GM19452 (cell line): ENCODE results near the gene MSGN1.
"Not testable (repeated sequence)": the region's sequence is repeated elsewhere in the genome, so short reads cannot be mapped to it uniquely, and the experiment has no call there.

Experiments used
- ATAC-seq: cut with Tn5 transposase; IDR thresholded peaks from one replicate; pipeline ENCODE4 v1.9.1; 2021; ENCODE audit not compliant: unreplicated experiment

Gene MSGN1

GRCh38 chr2:17804358-17804757, 11.9 kb upstream of the MSGN1 start:
- peak; percentile 62 for ATAC-seq

- ATAC-seq = peak; percentile 41
Measured at GRCh38 chr2:17805166-17805565, 11.1 kb upstream of the MSGN1 start.

GRCh38 chr2:17805717-17806363, 10.4 kb upstream of the MSGN1 start:
- no peak for ATAC-seq

- ATAC-seq = peak; percentile 53
Measured at GRCh38 chr2:17813010-17813741, 3.1 kb upstream of the MSGN1 start.

- ATAC-seq = peak; percentile 93
Measured at GRCh38 chr2:17813742-17814473, 2.4 kb upstream of the MSGN1 start.

GRCh38 chr2:17814601-17815000, 1.7 kb upstream of the MSGN1 start:
- ATAC-seq = no peak

- ATAC-seq = no peak
Measured at GRCh38 chr2:17815468-17816184, 634 bp upstream of the MSGN1 start.

GRCh38 chr2:17818235-17818815, 2.1 kb downstream of the MSGN1 start:
- no peak for ATAC-seq

GRCh38 chr2:17821080-17821479, 4.8 kb downstream of the MSGN1 start:
- no peak for ATAC-seq

- peak; percentile 50 for ATAC-seq
Measured at GRCh38 chr2:17821535-17822444, 5.5 kb downstream of the MSGN1 start.

GRCh38 chr2:17822445-17823117, 6.3 kb downstream of the MSGN1 start:
- ATAC-seq = peak; percentile 43

GRCh38 chr2:17823646-17824045, 7.4 kb downstream of the MSGN1 start:
- ATAC-seq = not testable (repeated sequence)

- no peak for ATAC-seq
Measured at GRCh38 chr2:17827316-17827715, 11.1 kb downstream of the MSGN1 start.

GRCh38 chr2:17827785-17828184, 11.5 kb downstream of the MSGN1 start:
- ATAC-seq = no peak

GRCh38 chr2:17830053-17831034, 14.1 kb downstream of the MSGN1 start:
- ATAC-seq = peak; percentile 82

GRCh38 chr2:17835516-17835915, 19.3 kb downstream of the MSGN1 start:
- ATAC-seq = no peak

GRCh38 chr2:17839959-17840358, 23.7 kb downstream of the MSGN1 start:
- no peak for ATAC-seq

- ATAC-seq = no peak
Measured at GRCh38 chr2:17843457-17843856, 27.2 kb downstream of the MSGN1 start.
